Dermis microvascular lymphatic vessel endothelial cell (primary cell): Measurements from ENCODE around the gene HK2. TPM values are rescaled to one million over a fixed set of nuclear protein-coding genes. Genes with fewer than 3 reads are reported as not detected.

Source experiments
- DNase-seq, 2 donors: peaks; one replicate each; pipeline versions ENCODE4 v3.0.0 to v3.0.0-alpha.2; 2010; ENCODE audit warnings: low read depth in 2 of 2
- total RNA-seq: library from RNA; depleted of rRNA; stranded (reverse); fragments of >200 nt; gene quantifications from 2 replicates; pipeline ENCODE4 v1.2.1, GENCODE V29; 2014

Gene HK2
- total RNA-seq, 1 donor from 2014 or later = 3.0 TPM

DNA sequence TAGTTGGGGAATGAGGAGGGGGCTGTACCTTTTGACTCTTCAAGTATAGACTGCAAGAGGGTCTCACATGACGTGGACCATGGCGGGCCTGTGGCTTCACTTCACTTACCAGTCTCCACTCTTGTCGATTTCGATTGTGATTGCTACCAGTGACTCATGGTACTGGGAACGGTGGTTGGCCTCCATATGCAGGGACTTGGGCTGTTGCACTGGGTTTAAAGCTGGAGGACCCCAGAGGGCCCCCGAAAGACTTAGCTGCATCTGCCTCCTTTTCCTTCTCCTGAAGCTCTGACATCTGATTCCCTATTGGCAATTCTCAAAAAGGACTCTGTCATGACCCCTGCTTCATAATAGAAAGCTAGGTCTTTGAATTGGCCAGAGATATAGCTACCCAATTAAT, 43.4 kb downstream of the HK2 start:
- no peak for DNase-seq

DNA sequence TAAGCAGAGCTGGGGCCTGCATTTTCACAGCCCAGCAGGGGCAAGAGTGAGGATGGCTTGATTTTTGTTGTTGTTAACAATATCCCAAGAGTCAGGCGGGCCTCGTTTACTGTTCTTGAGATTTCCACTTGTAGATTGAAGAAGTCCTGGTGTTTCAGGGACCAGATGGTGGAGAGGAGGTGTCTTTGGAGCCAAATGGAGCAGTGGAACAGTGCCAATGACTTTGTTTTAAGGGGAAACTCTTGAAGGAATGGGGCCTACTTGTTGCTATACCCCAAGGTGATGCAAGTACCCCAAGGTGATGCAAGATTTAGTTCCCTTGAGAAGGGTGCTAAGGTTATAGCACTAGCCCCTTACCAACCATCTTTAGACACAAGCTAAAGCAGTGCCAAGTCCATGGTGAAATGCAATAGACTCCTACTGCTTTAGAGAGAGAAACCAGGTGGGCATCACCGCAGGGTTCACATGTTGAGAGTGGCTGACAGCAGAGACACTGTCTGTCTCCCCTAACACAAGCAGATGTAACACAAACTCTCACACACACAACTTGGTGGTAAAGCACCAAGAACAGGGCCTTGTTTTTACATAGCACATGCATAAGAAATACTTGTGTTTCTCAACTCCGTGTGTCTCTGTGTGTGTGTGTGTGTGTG, 44.0 kb downstream of the HK2 start:
- DNase-seq = no peak

DNA sequence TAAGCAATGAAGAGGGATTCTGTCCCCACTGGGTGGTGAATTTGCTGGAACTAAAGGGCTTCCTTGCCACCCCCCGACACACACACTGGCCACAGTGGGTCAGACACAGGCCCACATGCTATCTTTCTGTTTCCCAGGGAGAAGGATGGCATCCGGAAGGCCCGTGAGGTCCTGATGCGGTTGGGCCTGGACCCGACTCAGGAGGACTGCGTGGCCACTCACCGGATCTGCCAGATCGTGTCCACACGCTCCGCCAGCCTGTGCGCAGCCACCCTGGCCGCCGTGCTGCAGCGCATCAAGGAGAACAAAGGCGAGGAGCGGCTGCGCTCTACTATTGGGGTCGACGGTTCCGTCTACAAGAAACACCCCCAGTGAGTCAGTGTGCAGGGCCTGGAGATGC, 44.6 kb downstream of the HK2 start:
- DNase-seq = no peak

DNA sequence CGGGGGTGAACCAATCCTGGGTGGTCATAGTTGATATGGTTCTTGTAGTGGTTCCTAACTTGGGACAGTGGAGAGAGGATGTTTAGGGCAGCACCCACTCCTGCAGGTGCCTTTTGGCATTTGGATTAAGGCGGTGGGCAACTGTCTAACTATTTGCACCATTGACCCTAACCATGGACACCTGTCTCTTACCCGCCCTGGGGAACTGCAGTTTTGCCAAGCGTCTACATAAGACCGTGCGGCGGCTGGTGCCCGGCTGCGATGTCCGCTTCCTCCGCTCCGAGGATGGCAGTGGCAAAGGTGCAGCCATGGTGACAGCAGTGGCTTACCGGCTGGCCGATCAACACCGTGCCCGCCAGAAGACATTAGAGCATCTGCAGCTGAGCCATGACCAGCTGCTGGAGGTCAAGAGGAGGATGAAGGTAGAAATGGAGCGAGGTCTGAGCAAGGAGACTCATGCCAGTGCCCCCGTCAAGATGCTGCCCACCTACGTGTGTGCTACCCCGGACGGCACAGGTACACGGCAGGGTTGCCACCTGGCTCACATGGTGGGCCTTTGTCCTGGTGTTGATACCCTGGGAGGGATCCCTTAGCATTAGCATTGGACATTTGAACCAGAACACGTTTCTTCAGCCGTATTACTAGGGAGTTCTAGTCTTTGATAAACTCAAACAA, 46.3 kb downstream of the HK2 start:
- DNase-seq = no peak

DNA sequence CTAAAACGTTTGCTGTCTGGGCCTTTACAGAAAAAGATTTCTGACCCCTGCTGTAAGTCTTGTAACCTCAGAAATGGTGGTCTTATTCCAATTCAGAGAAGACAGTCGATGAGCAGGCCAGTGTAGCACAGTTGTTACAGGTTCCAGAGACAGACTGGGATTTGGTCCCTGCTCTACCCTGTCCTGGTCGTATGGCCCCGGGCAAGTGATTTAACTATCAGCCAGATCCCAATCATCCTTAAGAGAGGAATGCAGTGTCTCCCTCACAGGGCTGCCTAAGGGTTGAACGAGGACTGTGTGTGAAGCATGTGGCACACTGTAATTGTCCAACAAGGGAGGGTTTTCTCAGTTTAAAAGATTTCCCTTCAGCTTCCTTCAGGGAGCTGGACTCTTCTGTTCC, 47.2 kb downstream of the HK2 start:
- DNase-seq = no peak

DNA sequence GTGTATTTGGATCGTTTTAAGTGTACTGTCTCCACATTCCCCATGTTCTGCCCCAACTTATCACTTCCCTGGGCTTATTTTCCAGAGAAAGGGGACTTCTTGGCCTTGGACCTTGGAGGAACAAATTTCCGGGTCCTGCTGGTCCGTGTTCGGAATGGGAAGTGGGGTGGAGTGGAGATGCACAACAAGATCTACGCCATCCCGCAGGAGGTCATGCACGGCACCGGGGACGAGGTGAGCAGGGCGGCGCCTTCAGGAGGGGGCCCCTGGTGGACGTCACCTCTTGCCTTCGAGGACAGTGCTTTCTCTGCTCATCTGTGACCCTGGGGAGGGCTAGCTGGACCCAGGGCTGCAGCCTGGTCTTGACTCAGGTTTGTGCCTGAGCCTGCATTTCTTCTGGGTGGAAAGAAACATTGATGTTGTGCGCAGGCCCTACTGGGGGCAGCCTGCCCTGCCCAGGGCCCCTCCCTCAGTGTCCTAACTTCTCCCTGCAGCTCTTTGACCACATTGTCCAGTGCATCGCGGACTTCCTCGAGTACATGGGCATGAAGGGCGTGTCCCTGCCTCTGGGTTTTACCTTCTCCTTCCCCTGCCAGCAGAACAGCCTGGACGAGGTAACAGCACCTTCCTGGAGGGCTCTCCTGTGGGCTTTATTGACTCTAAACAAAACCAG, 47.8 kb downstream of the HK2 start:
- no peak for DNase-seq

DNA sequence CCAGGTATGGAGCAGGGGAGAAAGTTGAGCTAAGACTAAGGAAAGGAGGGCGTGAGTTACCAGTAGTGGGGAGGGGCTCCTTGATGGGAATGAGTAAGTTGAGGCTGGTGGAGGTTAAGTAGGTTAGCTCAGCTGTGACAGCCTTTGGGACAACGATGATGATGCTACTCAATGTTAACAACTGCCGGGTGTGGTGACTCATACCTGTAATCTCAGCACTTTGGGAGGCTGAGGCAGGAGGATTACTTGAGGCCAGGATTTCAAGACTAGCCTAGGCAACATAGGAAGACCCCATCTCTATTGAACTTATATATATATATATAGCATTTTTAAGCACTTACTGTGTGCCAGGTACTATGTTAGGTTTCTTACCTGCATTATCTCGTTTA, 48.4 kb downstream of the HK2 start:
- no peak for DNase-seq

DNA sequence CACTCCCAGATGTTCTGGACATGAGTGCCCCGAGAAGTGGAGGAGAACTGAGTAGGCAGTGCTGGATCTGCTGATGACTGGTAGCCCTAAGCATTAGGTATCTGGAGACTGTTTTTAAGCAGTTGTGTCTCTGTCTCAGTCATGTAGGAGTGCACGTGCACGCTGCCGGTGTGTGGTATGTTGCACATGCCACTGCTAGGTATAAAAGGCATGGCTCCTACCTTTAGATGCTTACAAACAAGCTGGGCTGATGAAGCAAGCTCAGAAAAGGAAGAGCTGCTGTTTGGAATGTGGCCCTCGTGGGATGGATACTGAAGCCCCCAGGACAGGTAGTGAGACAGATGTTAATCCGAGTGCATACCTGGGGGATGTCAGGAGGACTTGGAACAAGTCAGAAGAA, 49.1 kb downstream of the HK2 start:
- DNase-seq = no peak

DNA sequence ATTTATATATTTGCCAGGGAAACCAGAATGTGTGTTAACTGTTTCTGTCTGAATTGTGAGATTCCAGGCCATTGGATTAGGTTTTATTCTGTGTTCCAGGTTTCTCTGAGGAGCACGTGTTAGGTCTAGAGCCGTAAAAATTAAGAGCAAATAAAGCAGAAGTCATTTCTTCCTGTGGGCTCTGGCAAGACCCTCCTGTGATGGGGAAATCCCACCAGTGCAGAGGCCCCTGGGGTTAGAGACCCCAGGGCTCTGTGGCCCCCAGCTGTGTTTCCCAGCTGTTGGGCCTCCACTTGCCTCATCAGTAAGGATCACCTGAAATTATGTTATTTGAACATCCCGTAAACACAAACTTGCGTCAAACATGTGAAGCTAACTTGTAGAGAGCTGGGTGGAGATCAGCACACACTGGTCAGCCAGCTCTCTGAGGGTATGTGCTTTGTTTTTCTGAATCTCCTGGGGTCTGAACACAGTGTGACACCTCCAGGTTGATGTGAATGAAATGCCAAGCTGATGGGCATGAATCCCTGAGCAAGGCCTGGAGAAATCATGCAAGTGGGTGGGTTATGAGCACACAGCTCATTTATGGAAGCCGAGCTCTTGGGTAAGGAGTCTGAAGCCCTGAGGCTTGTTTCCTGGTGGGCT, 50.3 kb downstream of the HK2 start:
- DNase-seq = no peak

DNA sequence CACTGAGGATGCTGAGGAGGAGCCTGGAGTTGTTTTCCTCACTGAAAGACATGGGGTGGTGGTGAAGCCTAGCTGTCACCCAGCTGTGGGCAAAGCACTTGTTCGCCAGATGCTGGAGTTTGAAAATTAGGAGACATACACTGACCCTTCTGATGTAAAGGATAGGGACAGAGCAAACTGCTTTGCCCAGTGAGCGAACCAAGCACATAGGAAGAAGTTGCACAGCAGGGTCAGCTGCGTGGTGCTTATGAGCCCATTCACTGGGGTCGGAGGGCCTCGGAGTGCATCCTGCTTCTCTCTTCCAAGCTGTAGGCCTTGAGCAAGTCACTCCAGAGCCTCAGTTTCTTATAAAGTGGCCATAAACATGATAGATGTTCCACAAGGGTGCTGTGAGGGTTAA, 50.9 kb downstream of the HK2 start:
- DNase-seq = no peak

DNA sequence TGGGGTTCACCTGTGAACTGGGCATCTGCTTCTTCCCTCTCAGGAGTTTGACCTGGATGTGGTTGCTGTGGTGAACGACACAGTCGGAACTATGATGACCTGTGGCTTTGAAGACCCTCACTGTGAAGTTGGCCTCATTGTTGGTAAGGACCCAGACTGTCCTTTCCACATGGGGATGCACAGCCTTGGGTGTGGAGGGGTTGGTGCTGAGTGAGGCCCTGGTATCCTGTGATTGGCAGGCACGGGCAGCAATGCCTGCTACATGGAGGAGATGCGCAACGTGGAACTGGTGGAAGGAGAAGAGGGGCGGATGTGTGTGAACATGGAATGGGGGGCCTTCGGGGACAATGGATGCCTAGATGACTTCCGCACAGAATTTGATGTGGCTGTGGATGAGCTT, 52.3 kb downstream of the HK2 start:
- no peak for DNase-seq

DNA sequence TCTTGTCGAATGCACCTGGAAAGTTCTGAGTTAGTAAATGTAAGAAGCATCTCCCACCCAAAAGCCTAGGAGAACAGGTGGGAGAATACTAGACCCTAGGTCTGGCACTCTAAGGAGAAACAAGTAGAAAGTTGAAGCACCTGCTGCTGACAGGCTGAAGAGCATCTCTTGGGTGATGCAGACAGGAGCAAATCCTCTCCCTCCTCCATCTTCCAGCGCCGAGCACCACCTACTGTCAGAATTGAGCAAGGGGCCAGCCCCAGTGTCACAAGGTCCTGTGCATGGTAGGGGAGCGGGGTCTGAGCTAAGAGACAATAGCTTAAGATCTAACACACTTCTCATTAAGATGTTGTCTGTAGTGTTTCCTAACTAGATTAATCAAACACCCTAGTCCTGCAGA, 52.9 kb downstream of the HK2 start:
- DNase-seq = no peak

DNA sequence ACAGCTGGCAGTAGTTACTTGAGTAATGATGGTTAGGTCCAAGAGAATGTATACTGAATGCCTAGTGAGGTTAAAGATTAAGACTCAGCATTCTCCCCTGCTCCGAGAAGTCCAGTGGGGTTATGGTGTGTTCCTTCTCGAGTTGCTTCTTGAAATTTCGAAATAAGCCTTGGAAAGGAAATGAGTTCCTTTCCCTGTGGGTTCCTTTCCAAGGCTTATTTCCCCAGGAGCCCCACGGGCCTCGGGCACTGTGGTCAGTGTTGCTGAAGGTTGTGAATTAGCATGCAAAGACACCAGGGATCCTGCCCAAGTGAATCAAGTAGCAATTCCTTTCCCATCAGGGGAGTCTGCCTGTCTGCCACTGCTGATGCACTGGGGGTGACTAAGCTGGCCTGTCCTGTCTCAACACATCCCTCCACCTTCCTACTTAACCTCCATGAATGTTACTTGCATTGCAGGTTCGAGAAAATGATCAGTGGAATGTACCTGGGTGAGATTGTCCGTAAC, 53.6 kb downstream of the HK2 start:
- no peak for DNase-seq

DNA sequence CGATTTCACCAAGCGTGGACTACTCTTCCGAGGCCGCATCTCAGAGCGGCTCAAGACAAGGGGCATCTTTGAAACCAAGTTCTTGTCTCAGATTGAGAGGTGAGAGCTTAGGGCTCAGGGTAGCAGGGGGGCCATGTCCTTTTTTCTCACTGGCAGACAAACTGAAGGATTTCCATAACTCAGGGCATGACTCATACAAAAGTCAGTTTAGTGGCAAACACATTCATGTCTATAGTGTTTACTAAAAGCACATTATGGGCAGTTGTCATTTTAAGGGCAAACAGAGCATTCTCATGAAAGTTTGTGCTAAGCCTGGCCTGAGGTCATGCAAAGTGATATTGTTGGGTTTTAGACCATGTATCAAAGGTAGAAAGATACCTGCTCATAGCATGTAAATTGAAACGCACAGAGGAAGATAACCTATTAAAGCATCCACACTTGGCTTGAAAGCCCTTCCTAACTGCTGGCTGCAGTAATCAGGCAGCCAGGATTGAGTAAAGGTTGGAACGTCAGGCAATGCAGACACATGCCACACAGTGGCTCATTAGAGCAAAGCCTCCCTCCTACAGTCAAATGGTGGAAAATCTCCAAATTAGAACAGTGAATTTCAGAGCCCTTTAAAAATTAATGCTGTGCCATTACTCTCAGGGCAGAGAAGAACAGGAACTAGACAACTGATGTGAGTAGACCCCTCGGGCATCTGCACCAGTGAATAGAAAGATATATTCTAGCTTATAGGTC, 54.2 kb downstream of the HK2 start:
- DNase-seq = no peak

DNA sequence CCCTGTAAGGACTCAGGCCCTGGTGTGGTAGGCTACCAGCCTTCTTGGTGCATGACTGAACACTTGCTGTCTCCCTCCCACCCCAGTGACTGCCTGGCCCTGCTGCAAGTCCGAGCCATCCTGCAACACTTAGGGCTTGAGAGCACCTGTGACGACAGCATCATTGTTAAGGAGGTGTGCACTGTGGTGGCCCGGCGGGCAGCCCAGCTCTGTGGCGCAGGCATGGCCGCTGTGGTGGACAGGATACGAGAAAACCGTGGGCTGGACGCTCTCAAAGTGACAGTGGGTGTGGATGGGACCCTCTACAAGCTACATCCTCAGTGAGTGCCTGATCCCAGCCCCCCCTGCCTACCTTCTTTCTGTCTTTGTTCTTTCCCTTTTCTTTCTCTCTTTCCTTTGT, 55.2 kb downstream of the HK2 start:
- DNase-seq = no peak

DNA sequence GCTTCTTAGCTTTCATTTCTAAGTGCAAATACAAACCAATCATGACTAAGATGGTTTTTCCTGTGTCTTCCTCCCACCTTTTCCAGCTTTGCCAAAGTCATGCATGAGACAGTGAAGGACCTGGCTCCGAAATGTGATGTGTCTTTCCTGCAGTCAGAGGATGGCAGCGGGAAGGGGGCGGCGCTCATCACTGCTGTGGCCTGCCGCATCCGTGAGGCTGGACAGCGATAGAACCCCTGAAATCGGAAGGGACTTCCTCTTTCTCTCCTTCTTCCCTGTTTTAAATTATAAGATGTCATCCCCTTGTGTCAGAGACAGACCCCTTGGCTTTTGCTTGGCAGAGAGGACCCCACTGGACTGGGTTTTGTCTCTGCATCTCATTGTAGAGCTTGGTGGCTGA, 56.8 kb downstream of the HK2 start:
- DNase-seq = no peak

DNA sequence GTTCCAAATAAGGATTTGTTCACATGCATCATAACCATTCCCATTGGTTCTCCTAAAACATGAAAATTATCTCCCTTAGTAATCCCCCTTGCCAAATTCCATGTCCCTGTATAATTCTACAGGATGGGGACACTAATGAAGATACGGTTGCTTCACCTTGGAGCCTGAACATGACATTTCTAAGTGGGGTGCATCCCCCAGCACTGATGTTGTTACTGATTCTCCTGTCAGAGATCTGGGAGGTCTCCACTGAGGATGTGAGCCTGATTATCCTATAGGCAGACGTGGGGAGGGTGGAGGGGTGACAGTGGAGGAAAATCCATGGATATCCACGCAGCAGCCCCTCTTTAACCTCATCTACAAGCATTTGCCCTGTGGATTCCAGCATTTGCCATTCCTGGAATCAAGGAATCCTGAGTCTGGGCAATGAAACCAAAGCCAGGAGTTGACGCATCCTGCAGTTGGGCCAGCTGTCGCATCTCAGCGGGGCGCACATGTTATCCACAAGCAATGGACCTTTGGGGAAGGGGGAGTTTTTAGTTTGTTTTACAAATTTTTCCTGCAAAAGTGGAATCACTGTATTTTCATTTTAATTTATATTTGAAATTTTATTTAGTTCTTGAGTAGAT, 57.3 kb downstream of the HK2 start:
- DNase-seq = no peak

DNA sequence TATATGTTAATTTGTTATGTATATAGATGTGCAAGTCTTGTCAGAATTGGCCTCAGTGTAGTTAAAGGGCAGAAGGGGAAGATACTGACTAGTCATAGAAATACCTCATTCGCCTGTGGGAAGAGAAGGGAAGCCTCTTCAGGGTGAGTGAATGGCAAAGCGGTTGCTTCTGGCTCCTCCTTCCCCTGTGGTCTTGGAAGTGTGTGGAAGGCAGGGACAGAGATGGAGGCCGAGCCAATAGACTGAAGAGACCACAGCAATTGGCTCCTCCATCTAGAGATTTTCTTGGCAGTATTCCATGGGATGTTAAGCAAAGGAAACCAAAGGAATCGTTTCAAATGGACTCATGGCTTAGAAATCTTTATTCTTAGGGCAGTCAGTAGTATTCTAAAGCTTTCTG, 57.9 kb downstream of the HK2 start:
- peak in 1 of 2 donors; percentile 21 for DNase-seq

DNA sequence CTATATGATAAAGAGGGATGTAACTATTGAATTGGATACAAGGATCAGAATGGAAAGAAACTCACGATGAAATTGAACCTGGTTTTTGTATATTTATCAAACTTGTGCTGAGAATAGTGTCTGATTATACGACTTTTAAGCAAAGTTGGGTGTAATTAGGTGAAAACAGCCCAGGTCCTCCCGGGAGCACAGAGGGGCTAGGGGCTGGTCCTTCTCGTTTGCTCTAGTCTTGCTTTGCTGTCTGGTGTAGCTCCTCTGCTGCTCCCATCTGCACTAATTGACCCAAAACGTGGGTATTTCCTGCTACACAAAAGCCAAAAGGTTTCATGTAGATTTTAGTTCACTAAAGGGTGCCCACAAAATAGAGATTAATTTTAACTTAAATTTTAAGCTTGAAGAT, 58.7 kb downstream of the HK2 start:
- no peak for DNase-seq

DNA sequence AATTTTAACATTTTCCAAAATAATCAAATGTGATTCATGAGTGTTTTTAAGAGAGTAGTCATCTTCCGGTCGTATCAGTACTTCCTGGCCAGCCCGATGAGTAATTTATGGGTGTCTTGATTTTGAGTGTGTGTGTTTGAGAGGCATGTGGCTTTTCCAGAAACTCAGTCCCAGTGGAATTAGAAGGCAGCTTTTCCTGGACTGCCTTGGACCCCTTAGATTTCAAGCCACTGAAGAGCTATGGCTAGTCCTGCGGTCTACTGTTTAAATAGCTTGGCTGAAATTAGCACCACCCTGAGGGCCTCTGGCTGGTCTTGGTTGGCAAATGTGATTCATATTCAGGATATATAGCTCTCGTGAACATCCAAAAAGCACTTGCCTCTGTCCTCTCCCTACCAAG, 59.4 kb downstream of the HK2 start:
- DNase-seq = peak; percentile 45 to 87

DNA sequence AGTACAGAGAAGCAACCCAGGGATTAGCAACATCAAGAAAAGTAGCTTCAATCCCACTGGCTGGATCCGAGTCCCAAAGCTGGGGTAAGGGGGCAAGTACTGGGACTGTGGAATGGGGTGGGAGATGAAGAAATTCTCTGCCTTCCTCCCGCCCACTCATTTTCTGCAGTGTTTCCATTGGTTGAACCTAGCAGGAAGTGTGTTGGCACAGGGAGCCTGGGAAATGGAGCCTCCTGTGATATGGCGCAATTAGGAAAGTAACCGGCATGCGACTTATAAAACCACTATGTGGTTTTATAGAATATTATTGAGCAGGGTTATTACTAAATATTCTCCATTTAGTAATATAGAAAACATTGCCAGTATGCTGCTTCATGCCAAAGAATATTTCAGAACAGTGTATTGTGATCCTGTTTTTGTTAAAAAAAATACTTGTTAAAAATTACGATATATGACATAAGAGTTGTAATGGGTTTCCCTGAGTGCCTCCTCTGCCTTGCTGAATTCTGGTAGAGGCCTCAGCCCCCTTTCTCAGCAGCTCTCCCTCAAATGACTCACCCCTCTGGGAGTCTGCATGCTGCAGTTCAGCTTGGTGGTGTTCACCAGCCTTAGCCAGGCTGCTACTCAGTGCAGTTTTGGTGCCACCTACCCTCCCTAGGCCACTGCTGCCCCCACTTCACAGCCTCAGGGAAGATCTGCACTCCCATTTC, 60.5 kb downstream of the HK2 start:
- peak in 1 of 2 donors; percentile 2 for DNase-seq
